Esophagus muscularis mucosa (tissue), 4 donors: Measurements from ENCODE around the gene ZNF124.

Experiments used
- EP300 ChIP-seq: sonication (generic); formaldehyde crosslinking; IDR thresholded peaks from one replicate; pipeline ENCODE4 v1.6.1; 2017; ENCODE audit warnings: antibody characterized with exemption
- POLR2A ChIP-seq: fragments of 450-650 bp; IDR thresholded peaks from one replicate; pipeline ENCODE4 v1.6.1; 2017; ENCODE audit warnings: antibody characterized with exemption, moderate library complexity, mild to moderate bottlenecking, low read depth
- POLR2AphosphoS5 ChIP-seq, 2 donors: sonication (generic); formaldehyde crosslinking; IDR thresholded peaks; one replicate each; pipeline ENCODE4 v1.6.1; 2017; ENCODE audit warnings: antibody characterized with exemption in 2 of 2
- TF ChIP-seq, protein P1 (sequence below), 3 experiments: fragments of 200-600 bp in 2 of 3; fragments of 450-650 bp in 1 of 3; sonication (generic) in 2 of 3; IDR thresholded peaks; one replicate each; pipeline ENCODE4 v1.5.1; 2017 to 2019; ENCODE audit warnings: antibody characterized with exemption in 3 of 3, mild to moderate bottlenecking in 2 of 3, moderate library complexity in 1 of 3

DNA sequence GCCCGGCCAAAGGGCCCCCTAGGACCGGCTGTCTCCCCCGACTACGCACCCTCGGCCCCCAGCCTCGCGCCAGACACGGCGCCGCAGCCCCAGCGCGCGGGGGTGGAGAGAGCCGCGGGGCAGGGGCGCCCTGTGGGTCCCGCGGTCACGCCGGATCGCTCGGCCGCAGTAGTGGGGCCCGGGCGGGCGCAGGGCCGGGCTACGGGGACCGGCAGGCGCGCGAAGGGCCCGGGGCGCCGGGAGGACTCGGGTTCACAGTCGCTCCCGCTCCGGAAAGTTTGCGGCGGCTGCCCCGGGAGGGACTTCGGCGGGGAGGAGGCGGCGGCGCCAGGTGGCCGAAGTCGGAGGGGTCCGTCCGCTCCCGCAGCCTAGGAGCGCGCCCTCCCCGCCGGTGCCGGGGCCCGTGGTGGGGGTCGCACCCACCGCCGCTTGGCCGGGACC lies 60.5 kb downstream of the ZNF124 start:
- no peak for TF ChIP-seq POLR2A
- TF ChIP-seq, protein P1, sequence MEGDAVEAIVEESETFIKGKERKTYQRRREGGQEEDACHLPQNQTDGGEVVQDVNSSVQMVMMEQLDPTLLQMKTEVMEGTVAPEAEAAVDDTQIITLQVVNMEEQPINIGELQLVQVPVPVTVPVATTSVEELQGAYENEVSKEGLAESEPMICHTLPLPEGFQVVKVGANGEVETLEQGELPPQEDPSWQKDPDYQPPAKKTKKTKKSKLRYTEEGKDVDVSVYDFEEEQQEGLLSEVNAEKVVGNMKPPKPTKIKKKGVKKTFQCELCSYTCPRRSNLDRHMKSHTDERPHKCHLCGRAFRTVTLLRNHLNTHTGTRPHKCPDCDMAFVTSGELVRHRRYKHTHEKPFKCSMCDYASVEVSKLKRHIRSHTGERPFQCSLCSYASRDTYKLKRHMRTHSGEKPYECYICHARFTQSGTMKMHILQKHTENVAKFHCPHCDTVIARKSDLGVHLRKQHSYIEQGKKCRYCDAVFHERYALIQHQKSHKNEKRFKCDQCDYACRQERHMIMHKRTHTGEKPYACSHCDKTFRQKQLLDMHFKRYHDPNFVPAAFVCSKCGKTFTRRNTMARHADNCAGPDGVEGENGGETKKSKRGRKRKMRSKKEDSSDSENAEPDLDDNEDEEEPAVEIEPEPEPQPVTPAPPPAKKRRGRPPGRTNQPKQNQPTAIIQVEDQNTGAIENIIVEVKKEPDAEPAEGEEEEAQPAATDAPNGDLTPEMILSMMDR (IDR thresholded peaks at IDR 0.05) = no peak
- no peak for TF ChIP-seq POLR2AphosphoS5 (IDR thresholded peaks at IDR 0.05)
- no peak for TF ChIP-seq EP300
